ENCODE data around the gene NME2.
"Not testable (repeated sequence)": the region's sequence is repeated elsewhere in the genome, so short reads cannot be mapped to it uniquely, and the experiment has no call there.

NME2 gene

GRCh38 chr17:51120357-51120738, 45.9 kb upstream of the NME2 start:
- TF ChIP-seq OSR1 (CRISPR knock-in tag; IDR thresholded peaks at IDR 0.05) (no peak), ESRRG (CRISPR knock-in tag; IDR thresholded peaks at IDR 0.05) (no peak), POU6F1 (CRISPR knock-in tag; IDR thresholded peaks at IDR 0.05; ENCODE audit: borderline replicate concordance, low read depth) (no peak), ZFP30 (CRISPR knock-in tag; IDR thresholded peaks at IDR 0.05) (no peak), ZC3H10 (CRISPR knock-in tag; IDR thresholded peaks at IDR 0.05) (no peak)
- TF ChIP-seq, protein P1, sequence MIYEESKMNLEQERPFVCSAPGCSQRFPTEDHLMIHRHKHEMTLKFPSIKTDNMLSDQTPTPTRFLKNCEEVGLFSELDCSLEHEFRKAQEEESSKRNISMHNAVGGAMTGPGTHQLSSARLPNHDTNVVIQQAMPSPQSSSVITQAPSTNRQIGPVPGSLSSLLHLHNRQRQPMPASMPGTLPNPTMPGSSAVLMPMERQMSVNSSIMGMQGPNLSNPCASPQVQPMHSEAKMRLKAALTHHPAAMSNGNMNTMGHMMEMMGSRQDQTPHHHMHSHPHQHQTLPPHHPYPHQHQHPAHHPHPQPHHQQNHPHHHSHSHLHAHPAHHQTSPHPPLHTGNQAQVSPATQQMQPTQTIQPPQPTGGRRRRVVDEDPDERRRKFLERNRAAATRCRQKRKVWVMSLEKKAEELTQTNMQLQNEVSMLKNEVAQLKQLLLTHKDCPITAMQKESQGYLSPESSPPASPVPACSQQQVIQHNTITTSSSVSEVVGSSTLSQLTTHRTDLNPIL (CRISPR knock-in tag; IDR thresholded peaks at IDR 0.05; ENCODE audit: low read depth), result no peak
- peak; percentile 68 for ATAC-seq

GRCh38 chr17:51120739-51121619, 45.2 kb upstream of the NME2 start, which contains the start of gene SPAG9:
SPAG9 (minus strand) TSS chr17:51120868; CDS start chr17:51120656, 212 bp downstream.
- peak; percentile 84 for ATAC-seq
- TF ChIP-seq POU6F1 (CRISPR knock-in tag; IDR thresholded peaks at IDR 0.05; ENCODE audit: borderline replicate concordance, low read depth), result no peak
- TF ChIP-seq, protein P1 (CRISPR knock-in tag; IDR thresholded peaks at IDR 0.05; ENCODE audit: low read depth), result 0 out of 2 replicates have a peak, but pooled peaks have one; percentile 36
- no peak for TF ChIP-seq ZFP3 (CRISPR knock-in tag; IDR thresholded peaks at IDR 0.05)
- no peak for TF ChIP-seq ZFP30 (CRISPR knock-in tag; IDR thresholded peaks at IDR 0.05)
- TF ChIP-seq ZC3H10 (CRISPR knock-in tag; IDR thresholded peaks at IDR 0.05), result no peak
- peak; percentile 40; the same call in 1 of the 2 replicates for TF ChIP-seq ZNF70 (CRISPR knock-in tag; IDR thresholded peaks at IDR 0.05)
- no peak for TF ChIP-seq RARB (CRISPR knock-in tag; IDR thresholded peaks at IDR 0.05)
- TF ChIP-seq TSHZ2 (CRISPR knock-in tag; IDR thresholded peaks at IDR 0.05), result peak; percentile 74; the same call in 1 of the 2 replicates
- 0 out of 2 replicates have a peak, but pooled peaks have one; percentile 81 for TF ChIP-seq GLIS3 (CRISPR knock-in tag; IDR thresholded peaks at IDR 0.05)
- TF ChIP-seq ESRRG (CRISPR knock-in tag; IDR thresholded peaks at IDR 0.05), result peak; percentile 82; the same call in 1 of the 2 replicates

GRCh38 chr17:51121620-51122472, 44.4 kb upstream of the NME2 start:
- no peak for TF ChIP-seq OSR1 (CRISPR knock-in tag; IDR thresholded peaks at IDR 0.05)
- no peak for TF ChIP-seq PPARA (CRISPR knock-in tag; IDR thresholded peaks at IDR 0.05; ENCODE audit: borderline replicate concordance)
- TF ChIP-seq ESRRG (CRISPR knock-in tag; IDR thresholded peaks at IDR 0.05), result no peak
- TF ChIP-seq SNAI2 (CRISPR knock-in tag; IDR thresholded peaks at IDR 0.05), result no peak
- TF ChIP-seq ZNF70 (CRISPR knock-in tag; IDR thresholded peaks at IDR 0.05), result no peak
- ATAC-seq, result peak; percentile 50

DNA sequence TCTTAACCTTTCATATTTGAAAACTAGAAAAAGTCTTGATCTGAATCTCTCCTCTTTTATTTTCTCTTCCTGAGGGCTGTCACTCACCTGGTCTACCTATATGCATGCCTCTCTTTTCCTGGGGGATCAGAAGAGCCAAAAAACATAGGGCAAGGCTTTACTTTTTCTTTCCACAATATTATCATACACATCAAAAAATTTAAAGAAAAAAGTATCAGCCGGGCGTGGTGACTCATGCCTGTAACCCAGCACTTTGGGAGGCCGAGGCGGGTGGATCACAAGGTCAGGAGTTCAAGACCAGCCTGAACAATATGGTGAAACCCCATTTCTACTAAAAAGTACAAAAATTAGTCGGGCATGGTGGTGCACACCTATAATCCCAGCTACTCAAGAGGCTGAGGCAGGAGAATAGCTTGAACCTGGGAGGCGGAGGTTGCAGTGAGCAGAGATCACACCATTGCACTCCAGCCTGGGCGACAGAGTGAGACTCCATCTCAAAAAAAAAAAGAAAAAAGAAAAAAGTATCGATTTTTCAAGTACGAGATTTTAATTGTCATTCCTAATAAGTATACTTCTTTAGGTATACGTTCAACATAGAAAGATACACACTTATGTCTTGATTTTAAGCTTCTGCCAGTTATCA, 43.6 kb upstream of the NME2 start:
- ATAC-seq, result not testable (repeated sequence)
